Keratinocyte (primary cell): Measurements from ENCODE around the gene CCDC69.

ENCODE experiments used
- CTCF ChIP-seq, 3 experiments: IDR thresholded peaks in 1 of 3; conservative IDR thresholded peaks in 1 of 3; optimal IDR thresholded peaks in 1 of 3; 2 replicates in 2 of 3; 3 replicates in 1 of 3; pipeline versions ENCODE3 to v1.5.1; 2011; ENCODE audit warnings: low read length in 3 of 3, mild to moderate bottlenecking in 3 of 3, moderate library complexity in 2 of 3, control low read depth in 1 of 3, inconsistent platforms in 1 of 3; ENCODE audit not compliant: insufficient read depth in 2 of 3; ENCODE audit errors: extremely low read depth in 1 of 3
- EZH2 ChIP-seq: IDR thresholded peaks from one replicate; pipeline ENCODE4 v1.6.1; 2012; ENCODE audit warnings: inconsistent platforms, mild to moderate bottlenecking, low read length, moderate library complexity

GRCh38 chr5:151234476-151235238 is 10.8 kb upstream of the CCDC69 start:
- no peak for TF ChIP-seq CTCF (optimal IDR thresholded peaks at IDR 0.05 in 1 of 3, IDR thresholded peaks at IDR 0.05 in 1 of 3, conservative IDR thresholded peaks at IDR 0.05 in 1 of 3; ENCODE audit: extremely low read depth in 1 of 3, insufficient read depth in 2 of 3, low read length in 3 of 3)
- TF ChIP-seq EZH2, result no peak
